Measurements from ENCODE around the gene PTGES3. TPM values are rescaled to one million over a fixed set of nuclear protein-coding genes. Genes with fewer than 3 reads are reported as not detected.

Gene PTGES3
- total RNA-seq, 1 experiment from 2014 or later = 404 TPM

- Histone ChIP-seq H3K9me3 (ENCODE audit: control insufficient read depth in 1 of 2, insufficient read depth in 1 of 2, low read depth in 1 of 2, low read length in 2 of 2) (no peaks in the 10 kb centered on the region), H4K20me1 (ENCODE audit: insufficient read depth) (peaks cover 65% of the 10 kb centered on the region; the same call in 1 of the 2 replicates), H3K4me3 (replicated peaks in 1 of 2; ENCODE audit: low read depth in 1 of 2, low read length in 2 of 2) (no peak overlapping the region), H3K36me3 (ENCODE audit: control insufficient read depth in 1 of 2, insufficient read depth in 2 of 2, low read length in 2 of 2) (peaks cover 45 to 65% of the 10 kb centered on the region in 2 experiments), H3K27me3 (ENCODE audit: insufficient read depth, low read length) (no peaks in the 10 kb centered on the region), H3K9me2 (ENCODE audit: insufficient read depth) (no peaks in the 10 kb centered on the region), H3K9ac (ENCODE audit: low read length) (no peak overlapping the region), H3K4me2 (ENCODE audit: low read length) (no peak overlapping the region), H3K27ac (ENCODE audit: low read depth, low read length) (no peak overlapping the region), H2AFZ (ENCODE audit: low read depth, low read length, poor library complexity, severe bottlenecking) (no peak overlapping the region), H3K79me2 (ENCODE audit: insufficient read depth, low read length) (peaks cover 100% of the 10 kb centered on the region), H3K4me1 (ENCODE audit: control insufficient read depth in 1 of 2, insufficient read depth in 2 of 2, low read length in 2 of 2) (peaks cover 11 to 51% of the 10 kb centered on the region in 2 experiments)
- no TSS peak for BruUV-seq (replicated peaks)
- CTCF ChIA-PET = no interaction called here
- no peak for DNase-seq (ENCODE audit: low read depth, low spot score)
- POLR2A ChIA-PET = interaction anchor here (0.9 to 1.2 kb wide), 4 partner anchors 13 to 55 kb away, joined by 3 to 6 read pairs (median 3); partner anchors contain the start of gene PTGES3
- intact Hi-C loops (cut with micrococcal nuclease) = no loop called here
- RAD21 ChIA-PET (ENCODE audit: low non-redundant PET in 1 of 2, low total read pairs in 2 of 2, uncharacterized antibody in 2 of 2, unreplicated experiment in 2 of 2) = no interaction called here
- TF ChIP-seq POLR2AphosphoS5 (IDR thresholded peaks at IDR 0.05; ENCODE audit: low read depth, low read length) = no peak
- no peak for TF ChIP-seq REST (IDR thresholded peaks at IDR 0.05; ENCODE audit: low read depth)
- TF ChIP-seq MAX (IDR thresholded peaks at IDR 0.05) = no peak
- TF ChIP-seq EZH2phosphoT487 (IDR thresholded peaks at IDR 0.05; ENCODE audit: borderline replicate concordance) = no peak
- no peak for TF ChIP-seq FOSL1 (IDR thresholded peaks at IDR 0.05; ENCODE audit: low read depth)
- TF ChIP-seq SIN3A (IDR thresholded peaks at IDR 0.05; ENCODE audit: low read depth) = no peak
- TF ChIP-seq TCF7L2 (IDR thresholded peaks at IDR 0.05; ENCODE audit: borderline replicate concordance, extremely low read depth, insufficient read depth, insufficient read length) = no peak
- TF ChIP-seq ZFX (IDR thresholded peaks at IDR 0.05) = no peak
- TF ChIP-seq CTCF (IDR thresholded peaks at IDR 0.05 in 2 of 3, conservative IDR thresholded peaks at IDR 0.05 in 1 of 3; ENCODE audit: borderline replicate concordance in 1 of 3, insufficient read depth in 1 of 3, low read depth in 2 of 3, low read length in 2 of 3) = no peak
- no peak for TF ChIP-seq JUND (IDR thresholded peaks at IDR 0.05)
- no peak for TF ChIP-seq YY1 (IDR thresholded peaks at IDR 0.05; ENCODE audit: extremely low read depth, insufficient replicate concordance, low read depth, low read length)
- no peak for ATAC-seq
These were observed 17.2 kb downstream of the PTGES3 start for GRCh38 chr12:56670836-56671235.
